Nephron (organoid): Measurements from ENCODE around the gene SCN2B.
A peak's percentile ranks its signal among the peaks of the same experiment; 100 is the strongest.

ENCODE experiments used
- H3K27ac Mint-ChIP-seq, 3 experiments: 2 replicates each; pipeline ENCODE4 v1.8.0; 2020; ENCODE audit warnings: mixed read lengths in 3 of 3, mild to moderate bottlenecking in 2 of 3, moderate library complexity in 1 of 3
- H3K27me3 Mint-ChIP-seq: 2 replicates; pipeline ENCODE4 v1.8.0; 2021; ENCODE audit warnings: low read depth, mild to moderate bottlenecking, moderate library complexity, mixed read lengths
- H3K36me3 Mint-ChIP-seq: 2 replicates; pipeline ENCODE4 v1.8.0; 2020; ENCODE audit warnings: low read depth, mixed read lengths
- H3K4me1 Mint-ChIP-seq: 2 replicates; pipeline ENCODE4 v1.8.0; 2020; ENCODE audit warnings: mixed read lengths
- H3K4me3 Mint-ChIP-seq, 3 experiments: 2 replicates each; pipeline ENCODE4 v1.8.0; 2020; ENCODE audit warnings: mild to moderate bottlenecking in 3 of 3, mixed read lengths in 3 of 3, moderate library complexity in 2 of 3
- H3K9me3 Mint-ChIP-seq: 2 replicates; pipeline ENCODE4 v1.8.0; 2020; ENCODE audit warnings: mixed read lengths
- TF ChIP-seq, protein P1 (sequence below), 3 experiments: fragments of 200-600 bp; sonication (generic); IDR thresholded peaks; one replicate each; pipeline ENCODE4 v1.5.0; 2021; ENCODE audit warnings: antibody characterized with exemption in 3 of 3; ENCODE audit not compliant: unreplicated experiment in 3 of 3

SCN2B gene

DNA sequence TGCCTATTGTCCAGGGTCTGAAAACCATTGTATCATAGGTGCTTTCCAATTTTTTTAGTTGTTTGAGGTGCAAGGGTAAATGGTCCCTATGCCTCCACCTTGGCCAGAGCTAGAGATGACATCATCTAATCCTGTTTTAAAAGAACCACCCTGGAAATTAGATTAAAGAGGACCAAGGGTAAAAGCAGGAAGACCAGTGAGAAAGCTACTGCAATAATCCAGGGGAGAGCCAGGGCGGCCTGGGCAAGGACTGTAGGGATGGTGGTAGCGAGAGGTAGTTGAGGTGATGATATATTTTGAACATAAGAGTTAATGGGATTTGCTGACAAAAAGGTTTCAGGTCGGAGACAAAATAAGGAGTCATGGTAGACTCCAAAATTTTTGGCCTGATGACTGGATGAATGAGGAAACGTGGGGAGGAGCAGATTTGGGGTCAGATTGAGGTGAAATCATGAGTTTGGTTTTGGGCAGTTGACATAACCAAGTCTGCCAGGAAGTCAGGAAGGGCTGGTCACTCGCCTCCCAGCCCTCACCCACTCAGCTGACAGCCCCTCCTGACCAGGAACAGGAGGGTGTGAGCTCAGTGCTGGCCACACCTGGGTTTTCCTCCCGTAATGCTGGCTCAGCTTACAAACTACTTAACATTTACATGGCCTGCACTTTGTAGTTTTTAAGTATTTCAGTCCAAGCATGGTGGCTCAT, 46.8 kb downstream of the SCN2B start:
- Mint-ChIP-seq H3K27ac (peak overlapping the region; percentile 98 to 99 (median 99)), H3K27me3 (peaks cover under 1% of the 10 kb centered on the region), H3K9me3 (no peaks in the 10 kb centered on the region), H3K4me3 (peak overlapping the region; percentile 3 to 10 (median 4)), H3K36me3 (no peaks in the 10 kb centered on the region), H3K4me1 (peaks cover 42% of the 10 kb centered on the region)
- TF ChIP-seq, protein P1, sequence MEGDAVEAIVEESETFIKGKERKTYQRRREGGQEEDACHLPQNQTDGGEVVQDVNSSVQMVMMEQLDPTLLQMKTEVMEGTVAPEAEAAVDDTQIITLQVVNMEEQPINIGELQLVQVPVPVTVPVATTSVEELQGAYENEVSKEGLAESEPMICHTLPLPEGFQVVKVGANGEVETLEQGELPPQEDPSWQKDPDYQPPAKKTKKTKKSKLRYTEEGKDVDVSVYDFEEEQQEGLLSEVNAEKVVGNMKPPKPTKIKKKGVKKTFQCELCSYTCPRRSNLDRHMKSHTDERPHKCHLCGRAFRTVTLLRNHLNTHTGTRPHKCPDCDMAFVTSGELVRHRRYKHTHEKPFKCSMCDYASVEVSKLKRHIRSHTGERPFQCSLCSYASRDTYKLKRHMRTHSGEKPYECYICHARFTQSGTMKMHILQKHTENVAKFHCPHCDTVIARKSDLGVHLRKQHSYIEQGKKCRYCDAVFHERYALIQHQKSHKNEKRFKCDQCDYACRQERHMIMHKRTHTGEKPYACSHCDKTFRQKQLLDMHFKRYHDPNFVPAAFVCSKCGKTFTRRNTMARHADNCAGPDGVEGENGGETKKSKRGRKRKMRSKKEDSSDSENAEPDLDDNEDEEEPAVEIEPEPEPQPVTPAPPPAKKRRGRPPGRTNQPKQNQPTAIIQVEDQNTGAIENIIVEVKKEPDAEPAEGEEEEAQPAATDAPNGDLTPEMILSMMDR (IDR thresholded peaks at IDR 0.05; ENCODE audit: unreplicated experiment in 3 of 3), result no peak

DNA sequence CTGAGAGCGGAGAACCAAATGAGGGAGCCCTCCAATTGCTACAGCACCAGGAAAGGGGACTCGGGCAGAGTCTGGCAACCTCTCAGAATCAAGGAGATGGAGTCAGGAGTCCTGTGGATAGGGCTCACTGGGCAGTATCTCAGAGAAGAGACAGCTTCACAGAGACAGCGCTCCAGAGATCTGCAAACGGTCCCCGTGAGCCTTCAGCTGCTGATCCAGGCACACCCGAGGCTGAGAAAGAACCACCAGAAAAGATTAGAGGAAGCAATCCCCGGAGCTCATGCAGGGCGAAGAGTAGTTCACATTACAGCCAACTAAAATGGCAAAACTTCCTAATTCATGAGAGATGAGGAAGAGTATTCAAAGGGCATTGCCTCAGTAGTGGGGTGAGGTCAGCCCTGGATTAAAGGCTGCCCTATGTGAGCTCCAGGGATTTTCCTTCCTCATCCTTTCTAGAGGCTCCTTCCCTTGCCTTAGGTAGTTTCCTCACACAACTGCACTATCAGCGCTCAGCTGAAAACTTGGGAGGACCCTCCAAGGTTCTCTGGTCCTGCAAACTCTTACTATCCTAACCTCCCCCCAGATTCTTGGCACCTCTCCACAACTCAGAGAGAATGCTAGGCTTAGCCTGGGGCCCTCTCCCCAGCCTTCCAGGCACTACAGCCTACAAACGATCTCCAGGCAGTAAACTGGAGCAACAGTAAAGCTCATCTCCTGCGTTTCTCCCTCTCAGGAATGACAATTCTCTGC, 47.5 kb downstream of the SCN2B start:
- Mint-ChIP-seq H3K27me3 (no peaks in the 10 kb centered on the region), H3K4me1 (peaks cover 42% of the 10 kb centered on the region), H3K36me3 (no peaks in the 10 kb centered on the region), H3K27ac (peak overlapping the region; percentile 98 to 99 (median 99)), H3K9me3 (no peaks in the 10 kb centered on the region), H3K4me3 (peak overlapping the region; percentile 55 to 58 (median 55))
- TF ChIP-seq, protein P1 (IDR thresholded peaks at IDR 0.05; ENCODE audit: unreplicated experiment in 3 of 3), result no peak

DNA sequence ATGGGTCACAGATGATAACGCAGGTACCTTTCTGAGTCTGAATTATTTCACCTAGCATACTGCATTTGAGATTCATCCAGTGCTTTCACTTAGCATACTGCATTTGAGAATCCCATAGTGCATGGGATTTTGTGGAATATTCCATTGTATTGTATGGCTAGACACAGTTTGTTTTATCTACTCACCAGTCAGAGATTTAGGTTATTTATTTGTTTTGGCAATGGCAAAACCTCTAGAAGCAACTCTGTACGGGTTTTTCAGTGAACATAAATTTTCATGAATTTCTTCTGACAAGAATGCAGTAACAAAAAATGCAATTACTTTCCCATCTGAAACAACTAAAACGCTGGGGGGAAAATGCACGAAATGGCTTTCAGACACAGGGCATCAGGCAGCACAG, 48.1 kb downstream of the SCN2B start:
- Mint-ChIP-seq H3K27ac (peak overlapping the region; percentile 98 to 99 (median 99)), H3K4me3 (peak overlapping the region; percentile 55 to 58 (median 55)), H3K4me1 (peaks cover 42% of the 10 kb centered on the region), H3K27me3 (no peaks in the 10 kb centered on the region), H3K36me3 (no peaks in the 10 kb centered on the region), H3K9me3 (no peaks in the 10 kb centered on the region)
- TF ChIP-seq, protein P1 (IDR thresholded peaks at IDR 0.05; ENCODE audit: unreplicated experiment in 3 of 3), result no peak

GRCh38 chr11:118126082-118126838, 50.2 kb downstream of the SCN2B start:
- H3K27me3 Mint-ChIP-seq, result peaks cover 3% of the 10 kb centered on the region
- H3K9me3 Mint-ChIP-seq, result no peaks in the 10 kb centered on the region
- H3K4me1 Mint-ChIP-seq, result peaks cover 39% of the 10 kb centered on the region
- TF ChIP-seq, protein P1 (IDR thresholded peaks at IDR 0.05; ENCODE audit: unreplicated experiment in 3 of 3), result no peak
- H3K36me3 Mint-ChIP-seq, result peaks cover 4% of the 10 kb centered on the region
- peak overlapping the region; percentile 17 to 90 (median 85) for H3K27ac Mint-ChIP-seq
- H3K4me3 Mint-ChIP-seq, result peak overlapping the region in 2 of 3 experiments; percentile 1 to 15

DNA sequence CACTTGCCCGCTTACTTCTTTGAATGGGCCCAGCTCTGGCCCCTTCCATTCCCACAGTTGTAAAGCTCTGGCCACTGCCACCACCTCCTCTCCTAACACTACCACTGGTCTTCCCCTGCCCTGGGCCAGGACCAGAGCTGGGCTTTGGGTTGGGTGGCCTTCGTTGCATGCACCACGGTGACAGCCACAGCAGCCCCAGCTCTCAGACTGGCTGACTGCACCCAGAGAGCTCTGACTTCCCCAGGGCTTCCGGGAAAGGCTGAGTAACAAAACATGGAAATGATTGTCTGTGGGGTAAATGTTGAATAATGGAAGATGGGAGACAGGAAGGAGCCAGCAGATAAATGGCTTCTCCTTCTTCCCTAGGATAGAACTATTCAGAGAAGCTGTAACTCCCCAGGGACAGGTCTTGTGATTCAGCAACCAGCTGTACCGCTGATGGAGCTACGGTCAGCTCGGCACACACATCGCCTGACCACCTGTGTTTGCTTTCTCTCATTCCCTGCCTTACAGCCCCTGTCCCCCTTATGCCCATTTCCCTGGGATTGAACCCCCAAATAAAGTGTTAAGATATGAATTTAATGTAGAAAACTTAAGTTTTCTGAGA, 51.4 kb downstream of the SCN2B start:
- TF ChIP-seq, protein P1 (IDR thresholded peaks at IDR 0.05; ENCODE audit: unreplicated experiment in 3 of 3), result no peak
- peaks cover 3% of the 10 kb centered on the region for H3K27me3 Mint-ChIP-seq
- H3K9me3 Mint-ChIP-seq, result peaks cover 6% of the 10 kb centered on the region
- H3K4me3 Mint-ChIP-seq, result no peak overlapping the region
- peaks cover 31% of the 10 kb centered on the region for H3K4me1 Mint-ChIP-seq
- H3K36me3 Mint-ChIP-seq, result peaks cover 9% of the 10 kb centered on the region
- no peak overlapping the region for H3K27ac Mint-ChIP-seq
